ENCODE measurements around the gene TBC1D22A.

- TF ChIP-seq CTCF (IDR thresholded peaks at IDR 0.05 in 4 of 5, conservative IDR thresholded peaks at IDR 0.05 in 1 of 5) (no peak), POLR2A (IDR thresholded peaks at IDR 0.05) (no peak)
Measured at GRCh38 chr22:47196881-47197772, 434.7 kb downstream of the TBC1D22A start.

Data from gastrocnemius medialis (tissue), 4 donors.